Endothelial cell (in vitro differentiated cells): ENCODE results near the gene PTPN1. TPM values are rescaled to one million over a fixed set of nuclear protein-coding genes. Genes with fewer than 3 reads are reported as not detected.

Source experiments
- DNase-seq: peaks from one replicate; pipeline ENCODE4 v3.0.0; 2021; ENCODE audit warnings: low spot score
- H3K27ac Mint-ChIP-seq: one replicate; pipeline ENCODE4 v1.8.0; 2021; ENCODE audit warnings: mixed read lengths, inconsistent platforms; ENCODE audit not compliant: unreplicated experiment
- H3K27me3 Mint-ChIP-seq: one replicate; pipeline ENCODE4 v1.8.0; 2021; ENCODE audit warnings: mild to moderate bottlenecking, moderate library complexity, mixed read lengths, inconsistent platforms; ENCODE audit not compliant: unreplicated experiment
- H3K36me3 Mint-ChIP-seq: one replicate; pipeline ENCODE4 v1.8.0; 2021; ENCODE audit warnings: mild to moderate bottlenecking, low read depth, mixed read lengths, inconsistent platforms; ENCODE audit not compliant: unreplicated experiment
- H3K4me1 Mint-ChIP-seq: one replicate; pipeline ENCODE4 v1.8.0; 2021; ENCODE audit warnings: mild to moderate bottlenecking, mixed read lengths, inconsistent platforms; ENCODE audit not compliant: unreplicated experiment
- H3K4me3 Mint-ChIP-seq: one replicate; pipeline ENCODE4 v1.8.0; 2021; ENCODE audit warnings: mild to moderate bottlenecking, mixed read lengths, inconsistent platforms; ENCODE audit not compliant: unreplicated experiment
- H3K9me3 Mint-ChIP-seq: one replicate; pipeline ENCODE4 v1.8.0; 2021; ENCODE audit warnings: mixed read lengths, inconsistent platforms; ENCODE audit not compliant: unreplicated experiment
- CTCF ChIP-seq: fragments of 200-600 bp; sonication (generic); IDR thresholded peaks from one replicate; pipeline ENCODE4 v1.5.0; 2021; ENCODE audit warnings: antibody characterized with exemption; ENCODE audit not compliant: unreplicated experiment
- total RNA-seq: library from RNA; stranded (reverse); fragmentation: NEBNext Ultra II Directional; extraction: Animal tissue kit (Norgen Biotek cat#: 25700); gene quantifications from one replicate; pipeline ENCODE4 v1.2.1, GENCODE V29; 2021; ENCODE audit not compliant: unreplicated experiment

Gene PTPN1
- total RNA-seq, 1 donor from 2014 or later: 46.0 TPM

GRCh38 chr20:50586531-50587232 lies 76.5 kb downstream of the PTPN1 start:
- no peaks in the 10 kb centered on the region for H3K4me1 Mint-ChIP-seq
- DNase-seq: no peak
- H3K27me3 Mint-ChIP-seq: no peaks in the 10 kb centered on the region
- TF ChIP-seq CTCF: no peak
- no peaks in the 10 kb centered on the region for H3K9me3 Mint-ChIP-seq
- no peak overlapping the region for H3K4me3 Mint-ChIP-seq
- H3K27ac Mint-ChIP-seq: no peak overlapping the region
- H3K36me3 Mint-ChIP-seq: peaks cover 13% of the 10 kb centered on the region

GRCh38 chr20:50587291-50587961 lies 77.2 kb downstream of the PTPN1 start:
- Mint-ChIP-seq H3K36me3 (peaks cover 13% of the 10 kb centered on the region), H3K4me3 (no peak overlapping the region), H3K27ac (no peak overlapping the region), H3K27me3 (peaks cover 2% of the 10 kb centered on the region), H3K4me1 (no peaks in the 10 kb centered on the region), H3K9me3 (no peaks in the 10 kb centered on the region)
- no peak for DNase-seq
- TF ChIP-seq CTCF: no peak

- Mint-ChIP-seq H3K27ac (peak overlapping the region; percentile 48), H3K27me3 (peaks cover 2% of the 10 kb centered on the region), H3K36me3 (peaks cover 12% of the 10 kb centered on the region), H3K4me3 (peak overlapping the region; percentile 47), H3K4me1 (no peaks in the 10 kb centered on the region), H3K9me3 (no peaks in the 10 kb centered on the region)
- TF ChIP-seq CTCF: peak; percentile 80
- peak; percentile 91 for DNase-seq
These were observed 78.0 kb downstream of the PTPN1 start for GRCh38 chr20:50588034-50588736.

- no peaks in the 10 kb centered on the region for H3K9me3 Mint-ChIP-seq
- no peak for DNase-seq
- H3K4me3 Mint-ChIP-seq: no peak overlapping the region
- peaks cover 8% of the 10 kb centered on the region for H3K36me3 Mint-ChIP-seq
- H3K27me3 Mint-ChIP-seq: peaks cover 4% of the 10 kb centered on the region
- H3K4me1 Mint-ChIP-seq: no peaks in the 10 kb centered on the region
- no peak overlapping the region for H3K27ac Mint-ChIP-seq
- TF ChIP-seq CTCF: no peak
These were observed 79.6 kb downstream of the PTPN1 start for GRCh38 chr20:50589548-50590347.
